Transverse colon (tissue), 4 donors: ENCODE results near the gene IFIT2. TPM values are rescaled to one million over a fixed set of nuclear protein-coding genes. Genes with fewer than 3 reads are reported as not detected.
"Not testable (repeated sequence)": the region's sequence is repeated elsewhere in the genome, so short reads cannot be mapped to it uniquely, and the experiment has no call there.

Experiments used
- DNase-seq: peaks from one replicate; pipeline ENCODE4 v3.0.0-alpha.2; 2019
- H3K27ac ChIP-seq, 4 donors: fragments of 200-600 bp; sonication (generic); 2 replicates each; pipeline ENCODE4 v1.5.1; 2016 to 2018; ENCODE audit warnings: inconsistent platforms in 4 of 4
- H3K27me3 ChIP-seq: fragments of 200-600 bp; sonication (generic); 2 replicates; pipeline ENCODE4 v1.5.1; 2017; ENCODE audit warnings: inconsistent platforms
- H3K36me3 ChIP-seq, 4 donors: fragments of 200-600 bp; sonication (generic); 2 replicates each; pipeline ENCODE4 v1.5.1; 2017 to 2019; ENCODE audit warnings: inconsistent platforms in 4 of 4
- H3K4me1 ChIP-seq, 4 donors: fragments of 200-600 bp; sonication (generic); 2 replicates each; pipeline ENCODE4 v1.5.1; 2017 to 2020; ENCODE audit warnings: inconsistent platforms in 4 of 4
- H3K4me3 ChIP-seq, 4 donors: fragments of 200-600 bp; sonication (generic); 1 replicate in 1 of 4; 2 replicates in 3 of 4; pipeline versions ENCODE4 v1.5.1 to v1.6.1; 2017 to 2019; ENCODE audit warnings: inconsistent platforms in 4 of 4
- H3K9me3 ChIP-seq, 2 donors: fragments of 200-600 bp; sonication (generic); 2 replicates each; pipeline ENCODE4 v1.5.1; 2017 to 2019; ENCODE audit warnings: inconsistent platforms in 2 of 2
- EP300 ChIP-seq: sonication (generic); formaldehyde crosslinking; IDR thresholded peaks from one replicate; pipeline ENCODE4 v1.6.1; 2017; ENCODE audit warnings: antibody characterized with exemption, low read depth
- POLR2A ChIP-seq: fragments of 450-650 bp; IDR thresholded peaks from one replicate; pipeline ENCODE4 v1.6.1; 2016; ENCODE audit warnings: antibody characterized with exemption, mild to moderate bottlenecking, moderate library complexity
- POLR2AphosphoS5 ChIP-seq, 3 donors: sonication (generic); formaldehyde crosslinking; IDR thresholded peaks; one replicate each; pipeline ENCODE4 v1.6.1; 2016; ENCODE audit warnings: antibody characterized with exemption in 3 of 3
- WGBS, 2 donors: methylation state at CpG; one replicate each; pipeline ENCODE4 v1.1.5; 2018; ENCODE audit warnings: low coverage in 1 of 2; 5-methylcytosine and 5-hydroxymethylcytosine counted together
- in situ Hi-C, 4 donors: fragments of 200-750 bp; cut with MboI; loops; one replicate each; pipeline versions ENCODE4 v1.15.0 to v1.15.1; 2017; ENCODE audit warnings: low sequenced_read_pairs in 3 of 4, low pct_ligation_motif_present in 1 of 4, low pct_unique_long_range_greater_than_20kb in 1 of 4
- intact Hi-C: fragments of 100-400 bp; cut with DNase I; formaldehyde crosslinking; loops from one replicate; pipeline ENCODE4 v1.15.1; 2023; ENCODE audit warnings: low total_unique reads
- total RNA-seq, 4 donors: library from RNA; depleted of rRNA; stranded (reverse); fragments of >200 nt; gene quantifications; one replicate each; pipeline ENCODE4 v1.1.0, GENCODE V29; 2016
- TF ChIP-seq, protein P1 (sequence below), 5 experiments: fragments of 200-600 bp in 3 of 5; fragments of 450-650 bp in 2 of 5; sonication (generic) in 3 of 5; IDR thresholded peaks; 1 replicate in 2 of 5; 2 replicates in 3 of 5; pipeline ENCODE4 v1.5.1; 2016 to 2017; ENCODE audit warnings: antibody characterized with exemption in 5 of 5, inconsistent platforms in 3 of 5, mild to moderate bottlenecking in 2 of 5, moderate library complexity in 1 of 5

IFIT2 gene
- total RNA-seq, 4 donors from 2014 or later = 0.20 to 7.0 (median 2.3) TPM

DNA sequence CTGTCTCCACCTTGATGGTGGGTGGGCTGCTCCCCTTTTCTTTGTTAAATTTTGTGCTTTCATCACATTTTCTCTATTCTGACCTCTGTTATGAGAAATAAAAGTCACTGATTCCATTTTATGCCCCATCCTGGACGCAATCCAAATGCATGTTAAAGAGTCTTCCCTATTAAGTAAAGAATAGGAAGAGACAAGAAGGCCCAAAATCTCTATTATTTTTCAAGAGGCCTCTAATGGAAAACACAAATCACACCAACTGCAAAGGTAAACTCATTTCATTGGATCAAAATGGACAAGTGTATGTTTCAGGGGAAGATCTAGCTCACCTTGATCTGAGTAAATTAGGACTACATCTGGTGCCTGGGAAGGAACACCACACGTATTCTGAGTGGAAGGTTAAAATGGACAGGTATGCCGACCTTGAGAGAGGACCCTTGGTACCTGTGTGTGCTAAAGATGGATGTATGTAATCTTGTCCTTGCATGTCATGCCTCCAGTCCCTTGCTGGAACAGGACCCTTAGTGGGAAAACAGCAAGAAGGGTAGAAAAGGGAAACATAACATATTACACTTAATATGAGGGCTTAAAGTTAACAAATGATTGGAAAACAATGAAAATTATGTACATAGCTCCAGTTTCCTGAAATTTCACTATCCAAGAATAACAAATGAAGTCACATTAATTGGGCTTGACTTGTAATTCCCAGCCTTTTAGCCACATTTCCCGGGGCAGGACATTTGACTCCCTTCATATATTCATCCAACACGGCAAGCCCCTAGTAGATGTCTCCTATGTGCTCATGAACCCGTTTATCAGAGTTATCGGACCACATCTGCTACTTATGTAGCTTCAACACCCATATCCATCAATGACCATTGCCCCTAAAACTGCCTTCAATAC is 7.6 kb downstream of the IFIT2 start:
- Histone ChIP-seq H3K27me3 (no peaks in the 10 kb centered on the region), H3K27ac (no peak overlapping the region), H3K9me3 (no peaks in the 10 kb centered on the region), H3K4me1 (peaks cover 2 to 13% (median 7%) of the 10 kb centered on the region in 4 donors), H3K36me3 (peaks cover 0 to 8% (median 0%) of the 10 kb centered on the region in 4 donors), H3K4me3 (no peak overlapping the region)
- no peak for DNase-seq
- TF ChIP-seq POLR2A (no peak), POLR2AphosphoS5 (IDR thresholded peaks at IDR 0.05) (no peak), EP300 (no peak)
- TF ChIP-seq, protein P1, sequence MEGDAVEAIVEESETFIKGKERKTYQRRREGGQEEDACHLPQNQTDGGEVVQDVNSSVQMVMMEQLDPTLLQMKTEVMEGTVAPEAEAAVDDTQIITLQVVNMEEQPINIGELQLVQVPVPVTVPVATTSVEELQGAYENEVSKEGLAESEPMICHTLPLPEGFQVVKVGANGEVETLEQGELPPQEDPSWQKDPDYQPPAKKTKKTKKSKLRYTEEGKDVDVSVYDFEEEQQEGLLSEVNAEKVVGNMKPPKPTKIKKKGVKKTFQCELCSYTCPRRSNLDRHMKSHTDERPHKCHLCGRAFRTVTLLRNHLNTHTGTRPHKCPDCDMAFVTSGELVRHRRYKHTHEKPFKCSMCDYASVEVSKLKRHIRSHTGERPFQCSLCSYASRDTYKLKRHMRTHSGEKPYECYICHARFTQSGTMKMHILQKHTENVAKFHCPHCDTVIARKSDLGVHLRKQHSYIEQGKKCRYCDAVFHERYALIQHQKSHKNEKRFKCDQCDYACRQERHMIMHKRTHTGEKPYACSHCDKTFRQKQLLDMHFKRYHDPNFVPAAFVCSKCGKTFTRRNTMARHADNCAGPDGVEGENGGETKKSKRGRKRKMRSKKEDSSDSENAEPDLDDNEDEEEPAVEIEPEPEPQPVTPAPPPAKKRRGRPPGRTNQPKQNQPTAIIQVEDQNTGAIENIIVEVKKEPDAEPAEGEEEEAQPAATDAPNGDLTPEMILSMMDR (IDR thresholded peaks at IDR 0.05) = no peak
- 94 to 98% methylated on average over 7 of the region's 7 CpGs for WGBS, 2 donors
- intact Hi-C loops = no loop called here
- in situ Hi-C loops = no loop called here

GRCh38 chr10:89310056-89310893 is 8.4 kb downstream of the IFIT2 start:
- 77% methylated on average over 2 of the region's 2 CpGs; no CpG with 5 or more reads in 1 of the 2 donors for WGBS, 2 donors
- Histone ChIP-seq H3K27me3 (no peaks in the 10 kb centered on the region), H3K27ac (no peak overlapping the region), H3K4me1 (peaks cover 2 to 9% (median 7%) of the 10 kb centered on the region in 4 donors), H3K9me3 (no peaks in the 10 kb centered on the region), H3K4me3 (no peak overlapping the region), H3K36me3 (peaks cover 0 to 8% (median 0%) of the 10 kb centered on the region in 4 donors)
- DNase-seq = no peak
- intact Hi-C loops (no loop called here), in situ Hi-C loops (no loop called here)
- TF ChIP-seq POLR2AphosphoS5 (IDR thresholded peaks at IDR 0.05) (no peak), POLR2A (no peak), EP300 (no peak)
- TF ChIP-seq, protein P1 (IDR thresholded peaks at IDR 0.05) = no peak

DNA sequence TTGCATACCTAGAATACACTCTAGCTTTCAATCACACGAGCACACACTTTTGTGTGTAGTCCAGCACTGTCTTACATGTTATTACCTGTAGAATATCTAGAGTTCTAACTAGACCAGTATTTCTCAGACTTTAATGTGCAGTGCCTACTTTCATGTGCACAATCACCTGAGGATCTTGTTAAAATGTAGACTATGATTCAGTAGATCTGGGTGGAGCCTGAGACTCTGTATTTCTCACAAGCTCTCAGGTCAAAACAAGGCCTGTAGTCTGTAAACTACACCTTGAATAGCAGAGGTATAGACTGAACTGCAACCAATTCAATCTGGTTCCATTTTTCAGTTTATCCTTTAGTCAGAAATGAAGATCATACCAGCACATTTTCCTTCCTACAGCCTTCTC is 11.1 kb downstream of the IFIT2 start:
- WGBS, 2 donors = 88 to 100% methylated on average over 1 of the region's 1 CpG
- TF ChIP-seq, protein P1 (IDR thresholded peaks at IDR 0.05) = no peak
- no peak for TF ChIP-seq POLR2AphosphoS5 (IDR thresholded peaks at IDR 0.05)
- no peak for TF ChIP-seq POLR2A
- TF ChIP-seq EP300 = no peak
- H3K4me1 ChIP-seq = no peaks in the 10 kb centered on the region
- H3K36me3 ChIP-seq = no peaks in the 10 kb centered on the region
- no peak overlapping the region for H3K4me3 ChIP-seq
- DNase-seq = no peak
- intact Hi-C loops = no loop called here
- in situ Hi-C loops = no loop called here
- no peak overlapping the region for H3K27ac ChIP-seq
- no peaks in the 10 kb centered on the region for H3K9me3 ChIP-seq
- no peaks in the 10 kb centered on the region for H3K27me3 ChIP-seq

DNA sequence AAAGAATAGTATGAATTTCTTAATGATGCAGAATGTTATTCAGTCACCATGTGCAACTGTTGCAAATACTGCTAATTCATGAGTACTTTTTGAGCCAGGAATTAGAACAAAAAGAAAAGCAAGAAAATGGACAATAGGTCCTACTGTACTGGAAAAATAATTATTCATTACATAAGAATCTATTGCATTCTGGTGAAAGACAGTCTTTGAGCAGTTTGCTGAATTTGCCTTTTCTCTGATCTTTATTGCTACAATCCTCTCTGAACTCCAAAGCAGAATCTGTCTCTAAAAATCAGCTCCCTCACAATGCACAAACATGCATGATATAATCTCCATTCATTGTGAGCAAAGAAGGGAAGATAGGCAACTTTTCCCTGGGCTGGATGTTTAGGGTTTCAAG is 12.8 kb downstream of the IFIT2 start:
- H3K27me3 ChIP-seq = no peaks in the 10 kb centered on the region
- TF ChIP-seq POLR2A (no peak), EP300 (no peak), POLR2AphosphoS5 (IDR thresholded peaks at IDR 0.05) (no peak)
- TF ChIP-seq, protein P1 (IDR thresholded peaks at IDR 0.05) = no peak
- no peaks in the 10 kb centered on the region for H3K36me3 ChIP-seq
- intact Hi-C loops = no loop called here
- H3K4me3 ChIP-seq = no peak overlapping the region
- in situ Hi-C loops = no loop called here
- no peak overlapping the region for H3K27ac ChIP-seq
- no peaks in the 10 kb centered on the region for H3K4me1 ChIP-seq
- DNase-seq = no peak
- H3K9me3 ChIP-seq = no peaks in the 10 kb centered on the region

DNA sequence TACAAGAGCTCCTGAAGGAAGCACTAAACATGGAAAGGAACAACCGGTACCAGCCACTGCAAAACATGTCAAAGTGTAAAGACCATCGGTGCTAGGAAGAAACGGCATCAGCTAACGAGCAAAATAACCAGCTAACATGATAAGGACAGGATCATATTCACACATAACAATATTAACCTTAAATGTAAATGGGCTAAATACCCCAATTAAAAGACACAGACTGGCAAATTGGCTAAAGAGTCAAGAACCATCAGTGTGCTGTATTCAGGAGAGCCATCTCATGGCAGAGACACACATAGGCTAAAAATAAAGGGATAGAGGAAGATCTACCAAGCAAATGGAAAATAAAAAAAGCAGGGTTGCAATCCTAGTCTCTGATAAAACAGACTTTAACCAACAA is 16.2 kb downstream of the IFIT2 start:
- H3K4me3 ChIP-seq, H3K27ac ChIP-seq, H3K36me3 ChIP-seq, in situ Hi-C loops, H3K27me3 ChIP-seq, H3K9me3 ChIP-seq, intact Hi-C loops, H3K4me1 ChIP-seq, DNase-seq: not testable (repeated sequence)
- WGBS, 2 donors = 90 to 91% methylated on average over 2 to 4 of the region's 4 CpGs

DNA sequence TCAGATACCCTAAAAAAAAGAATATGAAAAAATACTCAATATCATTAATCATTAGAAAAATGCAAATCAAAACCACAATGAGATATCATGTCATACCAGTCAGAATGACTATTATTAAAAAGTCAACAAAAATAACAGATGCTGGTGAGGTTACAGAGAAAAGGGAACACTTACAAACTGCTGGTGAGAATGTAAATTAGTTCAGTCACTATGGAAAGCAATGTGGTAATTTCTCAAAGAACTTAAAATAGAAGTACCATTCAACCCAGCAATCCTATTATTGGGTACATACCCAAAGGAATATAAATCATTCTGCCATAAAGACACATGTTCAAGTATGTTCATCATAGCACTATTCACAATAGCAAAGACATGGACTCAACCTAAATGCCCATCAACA is 23.2 kb downstream of the IFIT2 start:
- intact Hi-C loops = loop anchor here (5.0 kb wide), 1 partner anchor 67 kb away; the partner anchor contains the start of gene IFIT1
- H3K4me1 ChIP-seq = peaks cover 0 to 21% (median 6%) of the 10 kb centered on the region in 4 donors
- H3K27me3 ChIP-seq, H3K9me3 ChIP-seq, in situ Hi-C loops, H3K4me3 ChIP-seq, DNase-seq, H3K27ac ChIP-seq, H3K36me3 ChIP-seq: not testable (repeated sequence)
